HEK293 (cell line): Measurements from ENCODE around the gene MORF4L2.

Experiments
- CTCF ChIA-PET: fragments of 350-600 bp; formaldehyde crosslinking; extraction: SDS; loops from one replicate; lab custom pipeline; 2021; ENCODE audit warnings: antibody characterized with exemption; lab: Yijun Ruan, JAX
- POLR2A ChIA-PET: fragments of 300-600 bp; formaldehyde crosslinking; extraction: SDS; loops from one replicate; lab custom pipeline; 2020; ENCODE audit warnings: antibody characterized with exemption, inconsistent platforms; lab: Yijun Ruan, JAX
- H3K27ac ChIP-seq: fragments of 200-500 bp; sonication (Bioruptor generic); 2 replicates; pipeline ENCODE4 v1.5.1; 2014; ENCODE audit warnings: low read depth, low read length, control low read depth, inconsistent platforms; ENCODE audit errors: extremely low read depth
- H3K36me3 ChIP-seq, 2 experiments: fragments of 200-500 bp in 1 of 2; sonication (Bioruptor generic) in 1 of 2; 1 replicate in 1 of 2; 2 replicates in 1 of 2; pipeline ENCODE4 v1.5.1; 2014 to 2017; ENCODE audit warnings: inconsistent platforms in 2 of 2, low read length in 2 of 2; ENCODE audit not compliant: control insufficient read depth in 2 of 2, insufficient read depth in 1 of 2
- H3K4me1 ChIP-seq: fragments of 200-500 bp; sonication (Bioruptor generic); 2 replicates; pipeline ENCODE4 v1.5.1; 2014; ENCODE audit warnings: mild to moderate bottlenecking, low read length, inconsistent platforms; ENCODE audit not compliant: control insufficient read depth, insufficient read depth
- H3K4me3 ChIP-seq: 2 replicates; pipeline ENCODE4 v1.5.1; 2011; ENCODE audit warnings: low read depth, mild to moderate bottlenecking, control low read depth, low read length, moderate library complexity
- H3K9me3 ChIP-seq: fragments of 200-500 bp; sonication (Bioruptor generic); 2 replicates; pipeline ENCODE4 v1.5.1; 2014; ENCODE audit warnings: low read depth, low read length, inconsistent platforms; ENCODE audit not compliant: control insufficient read depth, insufficient read depth
- GLIS1 ChIP-seq: fragments of 450-650 bp; formaldehyde crosslinking; IDR thresholded peaks from 2 replicates; pipeline ENCODE4 v1.5.1; 2016; ENCODE audit warnings: missing biosample characterization, missing genetic modification characterization
- INSM2 ChIP-seq: fragments of 450-650 bp; formaldehyde crosslinking; IDR thresholded peaks from 2 replicates; pipeline ENCODE4 v1.5.1; 2016; ENCODE audit warnings: missing biosample characterization, missing genetic modification characterization
- KLF8 ChIP-seq: fragments of 450-650 bp; formaldehyde crosslinking; IDR thresholded peaks from 2 replicates; pipeline ENCODE4 v1.5.1; 2016; ENCODE audit warnings: missing biosample characterization, missing genetic modification characterization
- OSR2 ChIP-seq: fragments of 450-650 bp; formaldehyde crosslinking; IDR thresholded peaks from 2 replicates; pipeline ENCODE4 v1.5.1; 2016; ENCODE audit warnings: missing biosample characterization, missing genetic modification characterization
- PRDM4 ChIP-seq: fragments of 450-650 bp; formaldehyde crosslinking; IDR thresholded peaks from 2 replicates; pipeline ENCODE4 v1.5.1; 2017; ENCODE audit warnings: missing biosample characterization, missing genetic modification characterization
- SALL2 ChIP-seq: fragments of 450-650 bp; formaldehyde crosslinking; IDR thresholded peaks from 2 replicates; pipeline ENCODE4 v1.5.0; 2017; ENCODE audit warnings: missing biosample characterization, mild to moderate bottlenecking, missing genetic modification characterization, borderline replicate concordance
- SP3 ChIP-seq: fragments of 450-650 bp; formaldehyde crosslinking; IDR thresholded peaks from 2 replicates; pipeline ENCODE4 v1.5.1; 2016; ENCODE audit warnings: missing biosample characterization, missing genetic modification characterization
- WT1 ChIP-seq: fragments of 450-650 bp; formaldehyde crosslinking; IDR thresholded peaks from 2 replicates; pipeline ENCODE4 v1.5.1; 2016; ENCODE audit warnings: missing biosample characterization, missing genetic modification characterization
- ZBTB17 ChIP-seq: fragments of 450-650 bp; formaldehyde crosslinking; IDR thresholded peaks from 2 replicates; pipeline ENCODE4 v1.5.1; 2016; ENCODE audit warnings: missing biosample characterization, missing genetic modification characterization
- ZNF157 ChIP-seq: fragments of 450-650 bp; formaldehyde crosslinking; IDR thresholded peaks from 2 replicates; pipeline ENCODE4 v1.5.1; 2016; ENCODE audit warnings: missing biosample characterization, missing genetic modification characterization
- ZNF16 ChIP-seq: fragments of 450-650 bp; formaldehyde crosslinking; IDR thresholded peaks from 2 replicates; pipeline ENCODE4 v1.5.1; 2016; ENCODE audit warnings: low read depth, missing biosample characterization, missing genetic modification characterization
- ZNF169 ChIP-seq: fragments of 450-650 bp; formaldehyde crosslinking; IDR thresholded peaks from 2 replicates; pipeline ENCODE4 v1.5.1; 2016; ENCODE audit warnings: missing biosample characterization, missing genetic modification characterization
- ZNF184 ChIP-seq: fragments of 450-650 bp; IDR thresholded peaks from 2 replicates; pipeline ENCODE4 v1.5.1; 2018; ENCODE audit warnings: missing biosample characterization, mild to moderate bottlenecking, missing genetic modification characterization
- ZNF202 ChIP-seq: fragments of 450-650 bp; formaldehyde crosslinking; IDR thresholded peaks from 2 replicates; pipeline ENCODE4 v1.5.1; 2016; ENCODE audit warnings: missing biosample characterization, missing genetic modification characterization, borderline replicate concordance
- ZNF292 ChIP-seq: fragments of 450-650 bp; formaldehyde crosslinking; IDR thresholded peaks from 2 replicates; pipeline ENCODE4 v1.5.1; 2016; ENCODE audit warnings: low read depth, missing biosample characterization, missing genetic modification characterization, borderline replicate concordance
- ZNF426 ChIP-seq: fragments of 450-650 bp; formaldehyde crosslinking; IDR thresholded peaks from 2 replicates; pipeline ENCODE4 v1.5.1; 2017; ENCODE audit warnings: missing biosample characterization, missing genetic modification characterization, mild to moderate bottlenecking, inconsistent platforms, moderate library complexity
- ZNF529 ChIP-seq: fragments of 450-650 bp; formaldehyde crosslinking; IDR thresholded peaks from 2 replicates; pipeline ENCODE4 v1.5.1; 2017; ENCODE audit warnings: missing genetic modification characterization, missing biosample characterization; ENCODE audit not compliant: insufficient replicate concordance
- ZNF549 ChIP-seq: fragments of 450-650 bp; IDR thresholded peaks from 2 replicates; pipeline ENCODE4 v1.5.1; 2018; ENCODE audit warnings: missing biosample characterization, missing genetic modification characterization, mild to moderate bottlenecking, inconsistent platforms, moderate library complexity
- ZNF621 ChIP-seq: fragments of 450-650 bp; formaldehyde crosslinking; IDR thresholded peaks from 2 replicates; pipeline ENCODE4 v1.5.1; 2017; ENCODE audit warnings: missing biosample characterization, missing genetic modification characterization
- ZNF629 ChIP-seq: fragments of 450-650 bp; formaldehyde crosslinking; IDR thresholded peaks from 2 replicates; pipeline ENCODE4 v1.5.1; 2017; ENCODE audit warnings: missing biosample characterization, missing genetic modification characterization
- ZNF658 ChIP-seq: fragments of 450-650 bp; formaldehyde crosslinking; IDR thresholded peaks from 2 replicates; pipeline ENCODE4; 2016; ENCODE audit warnings: missing biosample characterization, missing genetic modification characterization

Gene MORF4L2

DNA sequence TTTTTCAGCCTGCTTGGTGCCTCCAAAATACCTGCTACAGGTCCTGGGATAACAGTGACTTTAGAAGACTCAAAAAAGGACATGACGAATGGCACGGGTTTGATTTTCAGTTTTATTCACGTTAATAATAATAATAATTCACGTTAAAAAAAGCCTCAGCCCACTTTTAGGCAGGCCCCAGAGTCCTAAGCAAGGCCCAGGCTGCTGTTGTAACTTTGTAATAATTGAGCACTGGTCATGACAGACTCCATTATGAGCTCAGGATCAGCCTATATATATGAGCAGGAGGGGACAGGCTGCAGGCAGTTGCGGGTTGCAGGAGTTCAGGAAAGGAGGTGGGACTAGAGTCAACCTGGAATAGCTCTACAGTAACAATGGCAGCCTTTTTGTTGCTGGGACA is 24.1 kb upstream of the MORF4L2 start, which contains the start of gene TMEM31:
Gene TMEM31 (plus strand): TSS at position 301 of the 400 bp plus-strand sequence. CDS start 1,350 bp downstream, outside the sequence.
- no peaks in the 10 kb centered on the region for H3K4me1 ChIP-seq
- ChIA-PET POLR2A (interaction anchor here (0.7 kb wide), 1 partner anchor 15 kb away, joined by 5 read pairs; no protein-coding TSS in a partner anchor), CTCF (interaction anchor here (0.5 to 2.8 kb wide), 21 partner anchors 8 to 540 kb away, joined by 3 to 20 read pairs (median 5); no protein-coding TSS in a partner anchor)
- no peak within 1 kb of the TSS for H3K27ac ChIP-seq
- no peaks in the 10 kb centered on the region for H3K9me3 ChIP-seq
- H3K36me3 ChIP-seq: no peaks in the 10 kb centered on the region
- TF ChIP-seq SALL2 (tag by site-specific recombination) (no peak), KLF8 (tag by site-specific recombination) (no peak)
- TF ChIP-seq, all 188 proteins: peak for 0
- no peak within 1 kb of the TSS for H3K4me3 ChIP-seq

- no peaks in the 10 kb centered on the region for H3K4me1 ChIP-seq
- POLR2A ChIA-PET: no interaction called here
- no peaks in the 10 kb centered on the region for H3K36me3 ChIP-seq
- CTCF ChIA-PET: interaction anchor here (0.6 to 1.0 kb wide), 2 partner anchors 14 to 129 kb away, joined by 3 read pairs; no protein-coding TSS in a partner anchor
- no peaks in the 10 kb centered on the region for H3K9me3 ChIP-seq
- H3K27ac ChIP-seq: no peak overlapping the region
- no peak for TF ChIP-seq ZNF529 (tag by site-specific recombination)
- no peak for TF ChIP-seq INSM2 (tag by site-specific recombination)
- H3K4me3 ChIP-seq: no peak overlapping the region
These were observed 18.4 kb upstream of the MORF4L2 start for GRCh38 chrX:103704863-103705262.

DNA sequence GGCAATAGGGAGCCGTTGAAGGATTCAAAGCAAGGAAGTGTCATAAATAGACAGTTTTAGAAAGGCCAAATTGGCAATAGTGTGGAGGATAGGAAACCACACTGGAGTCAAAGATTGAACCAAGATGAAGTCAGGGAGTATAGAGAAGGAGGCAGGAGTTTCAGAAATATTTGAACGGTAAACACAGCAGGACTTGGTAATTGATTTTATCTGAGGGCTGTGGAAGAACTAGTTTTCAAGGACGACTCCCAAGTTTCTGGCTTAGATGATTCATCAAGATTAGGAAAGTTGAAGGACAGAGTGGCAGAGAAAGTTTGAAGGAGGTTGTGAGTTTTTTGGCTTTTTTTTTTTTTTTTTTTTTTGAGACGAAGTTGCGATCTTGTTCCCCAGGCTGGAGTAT is 12.7 kb upstream of the MORF4L2 start:
- ChIA-PET POLR2A (no interaction called here), CTCF (interaction anchor here (1.7 kb wide), 1 partner anchor 9 kb away, joined by 5 read pairs; no protein-coding TSS in a partner anchor)
- Histone ChIP-seq H3K36me3 (no peaks in the 10 kb centered on the region), H3K9me3 (no peaks in the 10 kb centered on the region), H3K4me1 (no peaks in the 10 kb centered on the region), H3K27ac (no peak overlapping the region), H3K4me3 (no peak overlapping the region)
- no peak for TF ChIP-seq ZNF202 (tag by site-specific recombination)
- TF ChIP-seq ZBTB17 (tag by site-specific recombination): no peak

DNA sequence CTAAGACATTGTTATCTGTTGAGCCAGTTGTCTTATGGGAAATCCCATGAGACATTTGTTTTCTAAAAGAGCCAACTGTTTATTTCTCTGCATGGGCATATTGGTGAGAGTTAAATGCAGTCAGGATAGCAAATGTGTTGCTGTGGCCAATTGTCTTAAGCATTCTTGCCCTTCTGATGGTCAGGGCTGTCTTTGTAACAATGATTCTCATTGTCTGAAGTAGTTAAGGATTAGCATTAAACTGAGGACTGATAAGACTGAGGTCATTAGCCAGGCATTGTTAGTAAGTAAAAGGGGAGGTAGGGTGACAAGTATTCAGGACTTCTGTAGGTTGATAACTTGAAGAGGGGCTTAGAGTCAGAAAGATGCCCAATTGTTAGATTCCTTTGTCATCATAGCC is 11.2 kb upstream of the MORF4L2 start:
- H3K4me1 ChIP-seq: no peaks in the 10 kb centered on the region
- H3K27ac ChIP-seq: no peak overlapping the region
- POLR2A ChIA-PET: interaction anchor here (1.2 kb wide), 1 partner anchor 11 kb away, joined by 3 read pairs; no protein-coding TSS in a partner anchor
- TF ChIP-seq ZNF549 (tag by site-specific recombination): no peak
- no peak for TF ChIP-seq ZNF529 (tag by site-specific recombination)
- no peak for TF ChIP-seq ZNF157
- TF ChIP-seq SP3 (tag by site-specific recombination): no peak
- CTCF ChIA-PET: interaction anchor here (1.4 to 1.7 kb wide), 2 partner anchors 8 to 14 kb away, joined by 5 to 8 read pairs; partner anchors contain the start of gene TMEM31
- no peaks in the 10 kb centered on the region for H3K9me3 ChIP-seq
- no peak overlapping the region for H3K4me3 ChIP-seq
- H3K36me3 ChIP-seq: no peaks in the 10 kb centered on the region

DNA sequence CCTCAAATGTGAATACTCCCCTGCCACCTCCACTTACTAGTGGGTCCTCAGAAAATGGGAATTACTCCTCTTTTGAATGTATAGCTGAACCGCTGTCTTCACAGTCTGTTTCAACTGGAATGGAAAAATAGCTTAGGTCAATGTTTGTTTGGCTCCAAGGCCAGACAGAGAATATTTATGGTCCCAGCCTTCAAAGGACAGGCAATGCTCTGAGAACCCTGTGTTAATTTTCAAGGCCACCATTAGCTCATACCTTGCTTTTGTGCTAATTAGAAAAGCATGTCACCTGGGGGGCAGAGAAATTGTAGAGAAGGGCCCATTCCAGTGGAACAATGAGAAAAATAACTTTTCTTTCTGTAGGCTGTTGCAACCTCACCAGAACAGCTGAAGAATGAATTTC is 4.6 kb upstream of the MORF4L2 start:
- H3K27ac ChIP-seq: no peak overlapping the region
- ChIA-PET CTCF (interaction anchor here (0.6 to 2.6 kb wide), 12 partner anchors 12 to 140 kb away, joined by 3 to 12 read pairs (median 4); partner anchors contain the start of gene TMEM31), POLR2A (no interaction called here)
- H3K36me3 ChIP-seq: peaks cover 0 to 4% of the 10 kb centered on the region in 2 experiments; a peak in 1 of 3 replicates
- H3K4me3 ChIP-seq: no peak overlapping the region
- H3K4me1 ChIP-seq: no peaks in the 10 kb centered on the region
- no peaks in the 10 kb centered on the region for H3K9me3 ChIP-seq
- TF ChIP-seq ZNF16 (tag by site-specific recombination) (no peak), SALL2 (tag by site-specific recombination) (no peak), PRDM4 (tag by site-specific recombination) (no peak), WT1 (tag by site-specific recombination) (no peak), ZNF184 (tag by site-specific recombination) (no peak), ZNF621 (tag by site-specific recombination) (no peak), GLIS1 (tag by site-specific recombination) (no peak), OSR2 (tag by site-specific recombination) (no peak), ZNF658 (tag by site-specific recombination) (no peak), ZNF292 (no peak), ZNF169 (tag by site-specific recombination) (no peak), ZNF629 (tag by site-specific recombination) (no peak), ZNF426 (tag by site-specific recombination) (no peak)
